ENCODE data around the gene POU6F2. TPM values are rescaled to one million over a fixed set of nuclear protein-coding genes. Genes with fewer than 3 reads are reported as not detected.

The POU6F2 gene
- total RNA-seq, 1 experiment from 2014 or later = not detected

DNA sequence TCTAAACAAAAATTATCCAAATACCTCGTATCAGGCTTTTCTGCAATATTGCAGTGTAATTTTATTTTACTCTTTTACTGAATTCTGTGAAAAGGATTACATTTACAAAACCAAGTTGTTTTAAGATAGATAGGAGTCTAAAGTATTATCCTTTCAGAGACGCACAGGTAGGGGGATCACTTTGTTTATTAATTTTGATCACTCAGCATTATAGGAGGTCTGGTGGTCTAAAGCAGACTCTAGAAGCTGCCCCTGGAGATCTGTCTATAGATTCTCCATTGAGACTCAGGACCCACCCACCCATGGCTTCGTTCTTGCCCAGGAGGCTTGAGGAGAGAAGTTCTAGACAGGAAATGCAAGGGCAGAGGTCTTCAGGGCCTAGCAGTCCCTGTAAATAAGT, 365.1 kb downstream of the POU6F2 start:
- Histone ChIP-seq H4K20me1 (ENCODE audit: low read length) (no peaks in the 10 kb centered on the region), H3K4me1 (ENCODE audit: insufficient read depth, low read length) (no peaks in the 10 kb centered on the region), H3K27ac (ENCODE audit: low read length) (no peak overlapping the region), H3K4me3 (ENCODE audit: low read length) (no peak overlapping the region), H3K9me2 (replicated peaks; ENCODE audit: low read length) (no peaks in the 10 kb centered on the region), H2AFZ (ENCODE audit: low read length) (no peak overlapping the region), H3K9ac (ENCODE audit: low read length) (no peak overlapping the region), H3K36me3 (ENCODE audit: low read depth, low read length) (no peaks in the 10 kb centered on the region), H3K79me2 (ENCODE audit: low read length) (no peaks in the 10 kb centered on the region), H3K27me3 (ENCODE audit: low read length) (peaks cover 71% of the 10 kb centered on the region), H3F3A (ENCODE audit: low read length, unreplicated experiment) (no peaks in the 10 kb centered on the region), H3K9me3 (ENCODE audit: low read length) (no peaks in the 10 kb centered on the region), H3K4me2 (ENCODE audit: low read length) (no peak overlapping the region)
- DNase-seq (no peak), ATAC-seq (no peak)
- TF ChIP-seq EZH2phosphoT487 (IDR thresholded peaks at IDR 0.05; ENCODE audit: borderline replicate concordance, low read length) (no peak), EZH2 (IDR thresholded peaks at IDR 0.05; ENCODE audit: low read length, unreplicated experiment) (no peak)
- TF ChIP-seq, protein P1, sequence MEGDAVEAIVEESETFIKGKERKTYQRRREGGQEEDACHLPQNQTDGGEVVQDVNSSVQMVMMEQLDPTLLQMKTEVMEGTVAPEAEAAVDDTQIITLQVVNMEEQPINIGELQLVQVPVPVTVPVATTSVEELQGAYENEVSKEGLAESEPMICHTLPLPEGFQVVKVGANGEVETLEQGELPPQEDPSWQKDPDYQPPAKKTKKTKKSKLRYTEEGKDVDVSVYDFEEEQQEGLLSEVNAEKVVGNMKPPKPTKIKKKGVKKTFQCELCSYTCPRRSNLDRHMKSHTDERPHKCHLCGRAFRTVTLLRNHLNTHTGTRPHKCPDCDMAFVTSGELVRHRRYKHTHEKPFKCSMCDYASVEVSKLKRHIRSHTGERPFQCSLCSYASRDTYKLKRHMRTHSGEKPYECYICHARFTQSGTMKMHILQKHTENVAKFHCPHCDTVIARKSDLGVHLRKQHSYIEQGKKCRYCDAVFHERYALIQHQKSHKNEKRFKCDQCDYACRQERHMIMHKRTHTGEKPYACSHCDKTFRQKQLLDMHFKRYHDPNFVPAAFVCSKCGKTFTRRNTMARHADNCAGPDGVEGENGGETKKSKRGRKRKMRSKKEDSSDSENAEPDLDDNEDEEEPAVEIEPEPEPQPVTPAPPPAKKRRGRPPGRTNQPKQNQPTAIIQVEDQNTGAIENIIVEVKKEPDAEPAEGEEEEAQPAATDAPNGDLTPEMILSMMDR (conservative IDR thresholded peaks at IDR 0.05; ENCODE audit: low read depth, low read length) = no peak
- BruUV-seq (replicated peaks) = no TSS peak
- ChIA-PET POLR2A (ENCODE audit: unreplicated experiment) (no interaction called here), CTCF (no interaction called here)
- intact Hi-C loops (cut with micrococcal nuclease) = no loop called here

DNA sequence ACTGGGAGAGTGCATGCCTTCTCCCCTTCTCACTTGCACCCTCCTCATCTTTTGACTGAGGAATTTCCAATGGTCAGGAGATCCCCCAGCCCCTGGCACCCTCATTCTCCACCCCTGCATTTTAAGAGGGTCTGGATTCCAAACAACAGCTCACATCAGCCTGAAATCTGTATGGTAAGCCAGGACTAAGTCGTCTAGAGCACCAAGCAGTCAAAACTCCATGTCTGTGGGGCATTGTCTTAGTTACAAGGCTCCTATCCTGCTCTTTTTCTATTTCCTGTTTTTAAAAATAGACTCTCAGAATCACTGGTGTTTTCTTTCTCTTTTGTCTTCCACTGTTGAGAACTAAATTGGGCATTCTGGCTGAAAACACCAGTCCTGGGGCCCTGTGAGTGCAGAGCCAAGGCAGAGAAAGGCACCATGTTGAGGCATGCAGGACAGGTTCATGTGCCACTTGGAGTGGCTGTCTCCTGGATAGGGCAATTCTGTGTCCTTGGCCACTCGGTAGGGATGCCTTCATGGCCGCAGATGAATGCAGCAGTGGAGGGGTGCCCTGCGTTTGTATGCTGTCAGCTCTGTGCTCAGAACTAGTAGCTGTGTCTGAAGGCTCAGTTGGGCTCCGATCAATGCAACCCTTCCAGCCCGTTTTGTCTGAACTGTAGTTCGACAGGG, 371.9 kb downstream of the POU6F2 start:
- ATAC-seq = no peak
- CTCF ChIA-PET = no interaction called here
- Histone ChIP-seq H3K4me2 (ENCODE audit: low read length) (no peak overlapping the region), H3K27ac (ENCODE audit: low read length) (no peak overlapping the region), H3K9me2 (replicated peaks; ENCODE audit: low read length) (no peaks in the 10 kb centered on the region), H3K4me1 (ENCODE audit: insufficient read depth, low read length) (no peaks in the 10 kb centered on the region), H3K9ac (ENCODE audit: low read length) (no peak overlapping the region), H4K20me1 (ENCODE audit: low read length) (no peaks in the 10 kb centered on the region), H3K79me2 (ENCODE audit: low read length) (no peaks in the 10 kb centered on the region), H3K36me3 (ENCODE audit: low read depth, low read length) (no peaks in the 10 kb centered on the region), H2AFZ (ENCODE audit: low read length) (no peak overlapping the region), H3F3A (ENCODE audit: low read length, unreplicated experiment) (no peaks in the 10 kb centered on the region), H3K4me3 (ENCODE audit: low read length) (no peak overlapping the region), H3K27me3 (ENCODE audit: low read length) (peaks cover 64% of the 10 kb centered on the region), H3K9me3 (ENCODE audit: low read length) (no peaks in the 10 kb centered on the region)
- intact Hi-C loops (cut with micrococcal nuclease) = no loop called here
- no peak for TF ChIP-seq EZH2phosphoT487 (IDR thresholded peaks at IDR 0.05; ENCODE audit: borderline replicate concordance, low read length)
- TF ChIP-seq, protein P1 (conservative IDR thresholded peaks at IDR 0.05; ENCODE audit: low read depth, low read length) = no peak
- no peak for TF ChIP-seq EZH2 (IDR thresholded peaks at IDR 0.05; ENCODE audit: low read length, unreplicated experiment)
- no peak for DNase-seq
- POLR2A ChIA-PET (ENCODE audit: unreplicated experiment) = no interaction called here
- BruUV-seq (replicated peaks) = no TSS peak

GRCh38 chr7:39353615-39354376, 376.1 kb downstream of the POU6F2 start:
- POLR2A ChIA-PET (ENCODE audit: unreplicated experiment) = no interaction called here
- Histone ChIP-seq H3K27ac (ENCODE audit: low read length) (no peak overlapping the region), H3K4me3 (ENCODE audit: low read length) (no peak overlapping the region), H3K9ac (ENCODE audit: low read length) (no peak overlapping the region), H3K36me3 (ENCODE audit: low read depth, low read length) (no peaks in the 10 kb centered on the region), H3K9me2 (replicated peaks; ENCODE audit: low read length) (no peaks in the 10 kb centered on the region), H3K27me3 (ENCODE audit: low read length) (peaks cover 36% of the 10 kb centered on the region), H3K79me2 (ENCODE audit: low read length) (no peaks in the 10 kb centered on the region), H3K4me1 (ENCODE audit: insufficient read depth, low read length) (no peaks in the 10 kb centered on the region), H3F3A (ENCODE audit: low read length, unreplicated experiment) (no peaks in the 10 kb centered on the region), H4K20me1 (ENCODE audit: low read length) (no peaks in the 10 kb centered on the region), H3K4me2 (ENCODE audit: low read length) (no peak overlapping the region), H3K9me3 (ENCODE audit: low read length) (no peaks in the 10 kb centered on the region), H2AFZ (ENCODE audit: low read length) (no peak overlapping the region)
- DNase-seq (no peak), ATAC-seq (no peak)
- BruUV-seq (replicated peaks) = no TSS peak
- intact Hi-C loops (cut with micrococcal nuclease) = no loop called here
- no peak for TF ChIP-seq EZH2 (IDR thresholded peaks at IDR 0.05; ENCODE audit: low read length, unreplicated experiment)
- TF ChIP-seq, protein P1 (conservative IDR thresholded peaks at IDR 0.05; ENCODE audit: low read depth, low read length) = no peak
- TF ChIP-seq EZH2phosphoT487 (IDR thresholded peaks at IDR 0.05; ENCODE audit: borderline replicate concordance, low read length) = no peak
- CTCF ChIA-PET = no interaction called here

All from PC-3 (cell line).